Measurements from ENCODE around the gene PNCK. TPM values are rescaled to one million over a fixed set of nuclear protein-coding genes. Genes with fewer than 3 reads are reported as not detected.

Gene PNCK
- total and polyA plus RNA-seq, 2 experiments from 2014 or later: 3.5 to 11.9 TPM

GRCh38 chrX:153688506-153688905, 14.9 kb upstream of the PNCK start:
- H3K27me3 Mint-ChIP-seq (ENCODE audit: insufficient read depth, low read depth, poor library complexity): peaks cover 6% of the 10 kb centered on the region
- Histone ChIP-seq H2AFZ (no peak overlapping the region), H3K4me3 (peak overlapping the region; percentile 45; the same call in 1 of the 2 replicates), H3F3A (replicated peaks; ENCODE audit: low read depth) (no peaks in the 10 kb centered on the region), H3K27ac (ENCODE audit: low read depth) (no peak overlapping the region), H3K36me3 (ENCODE audit: insufficient read depth) (no peaks in the 10 kb centered on the region), H3K79me2 (replicated peaks; ENCODE audit: insufficient read depth) (no peaks in the 10 kb centered on the region), H4K20me1 (replicated peaks; ENCODE audit: insufficient read depth) (no peaks in the 10 kb centered on the region), H3K4me1 (ENCODE audit: insufficient read depth) (peaks cover 3% of the 10 kb centered on the region; the same call in 1 of the 2 replicates), H3K4me2 (0 out of 2 replicates have a peak overlapping the region, but pooled peaks have one; percentile 43), H3K27me3 (ENCODE audit: insufficient read depth) (no peaks in the 10 kb centered on the region), H3K9me2 (ENCODE audit: insufficient read depth) (no peaks in the 10 kb centered on the region)
- H3K4me1 Mint-ChIP-seq: peaks cover 16% of the 10 kb centered on the region
- H3K4me3 Mint-ChIP-seq: no peak overlapping the region
- ATAC-seq (no peak), DNase-seq (ENCODE audit: low spot score) (no peak)
- no peak overlapping the region for H3K27ac Mint-ChIP-seq
- no peak for TF ChIP-seq ZNF462 (CRISPR knock-in tag; IDR thresholded peaks at IDR 0.05)
- no peak for TF ChIP-seq STAT1 (IDR thresholded peaks at IDR 0.05; ENCODE audit: unreplicated experiment)
- no peak for TF ChIP-seq NANOG (IDR thresholded peaks at IDR 0.05; ENCODE audit: borderline replicate concordance)
- TF ChIP-seq REST (IDR thresholded peaks at IDR 0.05; ENCODE audit: unreplicated experiment): no peak
- TF ChIP-seq CTCF (conservative IDR thresholded peaks at IDR 0.05; ENCODE audit: low read depth in 2 of 2): no peak
- TF ChIP-seq POLR2AphosphoS5 (IDR thresholded peaks at IDR 0.05; ENCODE audit: low read depth): no peak
- TF ChIP-seq EZH2 (IDR thresholded peaks at IDR 0.05; ENCODE audit: low read depth, unreplicated experiment): no peak
- no peak for TF ChIP-seq JUNB (IDR thresholded peaks at IDR 0.05; ENCODE audit: unreplicated experiment)
- no peak for TF ChIP-seq CREB1 (CRISPR knock-in tag; IDR thresholded peaks at IDR 0.05; ENCODE audit: low read depth)
- no peak for TF ChIP-seq ETS1 (IDR thresholded peaks at IDR 0.05)
- no peak for TF ChIP-seq ZNF331 (CRISPR knock-in tag; IDR thresholded peaks at IDR 0.05; ENCODE audit: low read depth)
- peaks cover 4% of the 10 kb centered on the region for H3K9me3 Mint-ChIP-seq
- peaks cover 9% of the 10 kb centered on the region; the same call in 2 of the 3 replicates for H3K36me3 Mint-ChIP-seq (ENCODE audit: low read depth)

All from GM23338 (cell line).